Aorta (tissue), 4 donors: ENCODE data around the gene NCOA5. TPM values are rescaled to one million over a fixed set of nuclear protein-coding genes. Genes with fewer than 3 reads are reported as not detected.

Source experiments
- polyA plus RNA-seq, 2 donors: library from polyadenylated mRNA; stranded (reverse); fragments of 200-250 nt; gene quantifications; one replicate each; pipeline ENCODE4 v1.2.3, GENCODE V29; 2013
- total RNA-seq, 2 donors: library from RNA; stranded (reverse); fragmentation: NEBNext Ultra II Directional; extraction: Animal tissue kit (Norgen Biotek cat#: 25700); gene quantifications; one replicate each; pipeline ENCODE4 v1.2.1, GENCODE V29; 2021
- donor health status: healthy with polysubstance abuse.
- donor health status: Bipolar disorder and iron deficiency.
- donor health status: DM: no; HTN: no; CAD: no.
- donor health status: DM: yes; HTN: yes; CAD: no.

The NCOA5 gene
- total and polyA plus RNA-seq, 4 donors, result 8.5 to 23.7 (median 14.5) TPM

Other genes starting within 250 kb of the NCOA5 start
- gene ACOT8, start 232.6 kb downstream of the NCOA5 start, total RNA-seq, result 10 to 100 TPM; 11.2 to 15.8 TPM
- 10 to 100 TPM; 24.3 to 32.5 TPM for gene ACOT8, start 232.6 kb downstream of the NCOA5 start, polyA plus RNA-seq
- gene ZSWIM3, start 232.3 kb downstream of the NCOA5 start, total RNA-seq, result 1 to 10 TPM; 2.5 to 4.5 TPM
- 1 to 10 TPM; 1.5 to 1.7 TPM for gene ZSWIM3, start 232.3 kb downstream of the NCOA5 start, polyA plus RNA-seq
- 1 to 10 TPM; 5.3 to 8.2 TPM for gene ZSWIM1, start 208.7 kb downstream of the NCOA5 start, total RNA-seq
- gene ZSWIM1, start 208.7 kb downstream of the NCOA5 start, polyA plus RNA-seq, result 1 to 10 TPM; 2.9 to 3.4 TPM
- 1 to 10 TPM; 2.9 to 8.6 TPM for gene SPATA25, start 202.3 kb downstream of the NCOA5 start, total RNA-seq
- gene SPATA25, start 202.3 kb downstream of the NCOA5 start, polyA plus RNA-seq, result 1 to 10 TPM in 1 of 2 donors, not detected in 1; 2.3 TPM
- gene NEURL2, start 198.8 kb downstream of the NCOA5 start, total RNA-seq, result 10 to 100 TPM in 1 of 2 donors, 1 to 10 TPM in 1; 9.9 to 32.9 TPM
- gene NEURL2, start 198.8 kb downstream of the NCOA5 start, polyA plus RNA-seq, result 1 to 10 TPM; 2.0 to 7.0 TPM
- 100 to 1,000 TPM in 1 of 2 donors, 10 to 100 TPM in 1; 83.4 to 140 TPM for gene CTSA, start 198.6 kb downstream of the NCOA5 start, total RNA-seq
- gene CTSA, start 198.6 kb downstream of the NCOA5 start, polyA plus RNA-seq, result 100 to 1,000 TPM in 1 of 2 donors, 10 to 100 TPM in 1; 37.9 to 175 TPM
- 100 to 1,000 TPM; 113 to 445 TPM for gene PLTP, start 177.8 kb downstream of the NCOA5 start, total RNA-seq
- gene PLTP, start 177.8 kb downstream of the NCOA5 start, polyA plus RNA-seq, result 100 to 1,000 TPM in 1 of 2 donors, 10 to 100 TPM in 1; 80.7 to 103 TPM
- 10 to 100 TPM; 32.5 to 33.3 TPM for gene PCIF1, start 155.3 kb downstream of the NCOA5 start, total RNA-seq
- gene PCIF1, start 155.3 kb downstream of the NCOA5 start, polyA plus RNA-seq, result 10 to 100 TPM; 15.5 to 43.4 TPM
- 10 to 100 TPM; 18.4 to 22.7 TPM for gene ZNF335, start 117.8 kb downstream of the NCOA5 start, total RNA-seq
- 10 to 100 TPM in 1 of 2 donors, 1 to 10 TPM in 1; 2.8 to 31.4 TPM for gene ZNF335, start 117.8 kb downstream of the NCOA5 start, polyA plus RNA-seq
- 1 to 10 TPM; 5.1 to 6.0 TPM for gene MMP9, start 81.1 kb downstream of the NCOA5 start, total RNA-seq
- gene MMP9, start 81.1 kb downstream of the NCOA5 start, polyA plus RNA-seq, result 1 to 10 TPM in 1 of 2 donors, under 1 TPM in 1; 0.15 to 3.1 TPM
- gene SLC12A5, start 60.7 kb downstream of the NCOA5 start, total RNA-seq, result 1 to 10 TPM in 1 of 2 donors, under 1 TPM in 1; 0.94 to 2.4 TPM
- not detected for gene SLC12A5, start 60.7 kb downstream of the NCOA5 start, polyA plus RNA-seq
- 10 to 100 TPM; 20.9 to 36.1 TPM for gene CD40, start 28.4 kb upstream of the NCOA5 start, total RNA-seq
- gene CD40, start 28.4 kb upstream of the NCOA5 start, polyA plus RNA-seq, result 10 to 100 TPM in 1 of 2 donors, 1 to 10 TPM in 1; 8.6 to 47.7 TPM
- gene CDH22, start 218.5 kb upstream of the NCOA5 start, total RNA-seq, result not detected
- not detected for gene CDH22, start 218.5 kb upstream of the NCOA5 start, polyA plus RNA-seq